IMR-90 (cell line): ENCODE results near the gene PNKD. TPM values are rescaled to one million over a fixed set of nuclear protein-coding genes. Genes with fewer than 3 reads are reported as not detected.

Experiments used
- ATAC-seq: fragments of 200-7000 bp; cut with Tn5 transposase; 2 replicates; pipeline ENCODE4 v1.9.1; 2020; ENCODE audit warnings: low read depth, mild to moderate bottlenecking, moderate library complexity
- BruUV-seq: library from RNA; stranded (reverse); fragments of 400-500 nt; replicated peaks from 2 replicates; lab custom pipeline; 2021; lab: Mats Ljungman, UMichigan
- CTCF ChIA-PET: fragments of 300-600 bp; formaldehyde crosslinking; extraction: SDS; loops from one replicate; lab custom pipeline; 2021; ENCODE audit warnings: antibody characterized with exemption; lab: Yijun Ruan, JAX
- POLR2A ChIA-PET: fragments of 300-600 bp; sonication (Branson Sonifier 250); formaldehyde crosslinking; loops from one replicate; lab custom pipeline; 2022; ENCODE audit warnings: antibody characterized with exemption; ENCODE audit not compliant: unreplicated experiment; lab: Charles Lee
- DNase-seq: peaks from one replicate; pipeline ENCODE4 v3.0.0; 2013
- H2AFZ ChIP-seq: replicated peaks from 2 replicates; pipeline ENCODE3; 2013; ENCODE audit warnings: low read length, mild to moderate bottlenecking; ENCODE audit not compliant: poor library complexity
- H2AK5ac ChIP-seq: 2 replicates; pipeline ENCODE4 v1.6.1; 2013; ENCODE audit warnings: low read depth, low read length, inconsistent platforms
- H2AK9ac ChIP-seq: replicated peaks from 2 replicates; pipeline ENCODE3; 2013; ENCODE audit warnings: mild to moderate bottlenecking, low read depth, low read length, moderate library complexity; ENCODE audit not compliant: poor library complexity
- H2BK120ac ChIP-seq: 2 replicates; pipeline ENCODE4 v1.6.1; 2013; ENCODE audit warnings: low read depth, low read length, inconsistent platforms
- H2BK15ac ChIP-seq: 3 replicates; pipeline ENCODE4 v1.6.1; 2013; ENCODE audit warnings: low read depth, low read length, inconsistent platforms
- H2BK20ac ChIP-seq: 2 replicates; pipeline ENCODE4 v1.6.1; 2013; ENCODE audit warnings: low read depth, mild to moderate bottlenecking, inconsistent platforms, low read length, moderate library complexity
- H2BK5ac ChIP-seq: 2 replicates; pipeline ENCODE4 v1.6.1; 2013; ENCODE audit warnings: mild to moderate bottlenecking, low read depth, low read length, inconsistent platforms; ENCODE audit not compliant: poor library complexity, severe bottlenecking
- H3K14ac ChIP-seq: replicated peaks from 2 replicates; pipeline ENCODE4 v1.6.1; 2013; ENCODE audit warnings: low read depth, low read length, inconsistent platforms
- H3K18ac ChIP-seq: 2 replicates; pipeline ENCODE4 v1.6.1; 2013; ENCODE audit warnings: low read depth, low read length, control low read depth
- H3K23ac ChIP-seq: 2 replicates; pipeline ENCODE4 v1.6.1; 2013; ENCODE audit warnings: low read depth, low read length, inconsistent platforms
- H3K27ac ChIP-seq: 2 replicates; pipeline ENCODE4 v1.5.1; 2013; ENCODE audit warnings: mild to moderate bottlenecking, control low read depth, low read length; ENCODE audit not compliant: insufficient read depth
- H3K27me3 ChIP-seq: 2 replicates; pipeline ENCODE4 v1.6.1; 2013; ENCODE audit warnings: low read length; ENCODE audit not compliant: control insufficient read depth, insufficient read depth
- H3K36me3 ChIP-seq: 2 replicates; pipeline ENCODE4 v1.6.1; 2013; ENCODE audit warnings: low read length, mixed read lengths; ENCODE audit not compliant: control insufficient read depth, insufficient read depth
- H3K4ac ChIP-seq: 2 replicates; pipeline ENCODE4 v1.6.1; 2013; ENCODE audit warnings: low read depth, low read length, inconsistent platforms
- H3K4me1 ChIP-seq: 2 replicates; pipeline ENCODE4 v1.6.1; 2013; ENCODE audit warnings: low read length, mixed read lengths; ENCODE audit not compliant: control insufficient read depth, insufficient read depth
- H3K4me2 ChIP-seq: 2 replicates; pipeline ENCODE4 v1.6.1; 2013; ENCODE audit warnings: low read depth, mild to moderate bottlenecking, control low read depth, low read length, moderate library complexity
- H3K4me3 ChIP-seq: 2 replicates; pipeline ENCODE4 v1.5.1; 2013; ENCODE audit warnings: low read depth, mild to moderate bottlenecking, control low read depth, low read length, moderate library complexity; ENCODE audit not compliant: insufficient read depth
- H3K56ac ChIP-seq: 2 replicates; pipeline ENCODE4 v1.6.1; 2013; ENCODE audit warnings: low read length, inconsistent platforms; ENCODE audit not compliant: insufficient read depth; ENCODE audit errors: extremely low read depth
- H3K79me1 ChIP-seq, 2 experiments: 2 replicates each; pipeline ENCODE4 v1.6.1; 2013; ENCODE audit warnings: low read length in 2 of 2, inconsistent platforms in 1 of 2, low read depth in 1 of 2
- H3K9ac ChIP-seq: 2 replicates; pipeline ENCODE4 v1.6.1; 2013; ENCODE audit warnings: low read depth, low read length, control low read depth
- H3K9me1 ChIP-seq: 2 replicates; pipeline ENCODE4 v1.6.1; 2013; ENCODE audit warnings: low read length, inconsistent platforms; ENCODE audit not compliant: insufficient read depth
- H3K9me3 ChIP-seq: 2 replicates; pipeline ENCODE4 v1.6.1; 2013; ENCODE audit warnings: low read length; ENCODE audit not compliant: control insufficient read depth, insufficient read depth
- H4K20me1 ChIP-seq: 2 replicates; pipeline ENCODE4 v1.6.1; 2013; ENCODE audit warnings: low read length, inconsistent platforms; ENCODE audit not compliant: insufficient read depth
- H4K5ac ChIP-seq: 2 replicates; pipeline ENCODE4 v1.6.1; 2013; ENCODE audit warnings: mild to moderate bottlenecking, low read depth, low read length, control low read depth
- H4K8ac ChIP-seq, 2 experiments: 2 replicates each; pipeline ENCODE4 v1.6.1; 2013; ENCODE audit warnings: low read depth in 2 of 2, low read length in 2 of 2, control low read depth in 1 of 2, inconsistent platforms in 1 of 2
- H4K91ac ChIP-seq: 2 replicates; pipeline ENCODE4 v1.6.1; 2013; ENCODE audit warnings: low read depth, low read length, inconsistent platforms; ENCODE audit not compliant: insufficient read depth
- CEBPB ChIP-seq: IDR thresholded peaks from 2 replicates; pipeline ENCODE4 v1.6.1; 2012; ENCODE audit warnings: low read depth, low read length, improper control_type of control experiment
- CTCF ChIP-seq: conservative IDR thresholded peaks from 2 replicates; pipeline ENCODE4 v1.5.1; 2012; ENCODE audit warnings: mild to moderate bottlenecking, low read depth, low read length, improper control_type of control experiment
- ELK1 ChIP-seq: fragments of 150-350 bp; IDR thresholded peaks from 2 replicates; pipeline ENCODE4 v1.6.1; 2016; ENCODE audit warnings: low read depth, mild to moderate bottlenecking, low read length, moderate library complexity, borderline replicate concordance
- FOS ChIP-seq: fragments of 150-350 bp; IDR thresholded peaks from 2 replicates; pipeline ENCODE4 v1.6.1; 2016; ENCODE audit warnings: low read depth, low read length
- MAFK ChIP-seq: IDR thresholded peaks from 2 replicates; pipeline ENCODE4 v1.6.1; 2012; ENCODE audit warnings: low read depth, low read length, improper control_type of control experiment
- MAZ ChIP-seq: IDR thresholded peaks from 2 replicates; pipeline ENCODE4 v1.6.1; 2012; ENCODE audit warnings: low read depth, mild to moderate bottlenecking, low read length, improper control_type of control experiment, moderate library complexity, borderline replicate concordance
- MXI1 ChIP-seq: IDR thresholded peaks from 2 replicates; pipeline ENCODE4 v1.6.1; 2012; ENCODE audit warnings: low read depth, mild to moderate bottlenecking, low read length, moderate library complexity, borderline replicate concordance
- POLR2A ChIP-seq: IDR thresholded peaks from 2 replicates; pipeline ENCODE4 v1.6.1; 2012; ENCODE audit warnings: mild to moderate bottlenecking, low read depth, low read length
- RCOR1 ChIP-seq: IDR thresholded peaks from 2 replicates; pipeline ENCODE4 v1.6.1; 2012; ENCODE audit warnings: mild to moderate bottlenecking, low read length, improper control_type of control experiment; ENCODE audit not compliant: insufficient replicate concordance
- SMC3 ChIP-seq: fragments of 150-350 bp; IDR thresholded peaks from 2 replicates; pipeline ENCODE4 v1.6.1; 2016; ENCODE audit warnings: low read depth, mild to moderate bottlenecking, antibody characterized with exemption, low read length, moderate library complexity
- USF2 ChIP-seq: fragments of 150-350 bp; IDR thresholded peaks from 2 replicates; pipeline ENCODE4 v1.6.1; 2017; ENCODE audit warnings: mild to moderate bottlenecking, antibody characterized with exemption, low read length, low read depth
- whole genome bisulfite sequencing, 2 experiments: methylation state at CpG; one replicate each; pipeline versions ENCODE4 v1.1.5 to v1.1.7; 2013; ENCODE audit warnings: missing lambda C conversion rate in 2 of 2; ENCODE audit not compliant: insufficient read length in 1 of 2; ENCODE audit errors: extremely low coverage in 2 of 2; 5-methylcytosine and 5-hydroxymethylcytosine counted together
- dilution Hi-C: fragments of 300-500 bp; cut with HindIII; formaldehyde crosslinking; loops from one replicate; pipeline ENCODE4 v1.14.3; 2018; ENCODE audit warnings: low sequenced_read_pairs; ENCODE audit not compliant: unreplicated experiment
- in situ Hi-C: fragments of 300-500 bp; cut with MboI; formaldehyde crosslinking; loops from 3 replicates; pipeline ENCODE4 v1.14.3; 2019; ENCODE audit warnings: low sequenced_read_pairs, inconsistent platforms, mixed read lengths
- intact Hi-C: fragments of 100-400 bp; cut with micrococcal nuclease; formaldehyde crosslinking; loops from 2 replicates; pipeline ENCODE4 v1.10.0; 2022
- polyA plus RNA-seq, 3 experiments: library from polyadenylated mRNA; depleted of rRNA; stranded (reverse); fragments of >200 nt; gene quantifications; 2 replicates each; pipeline ENCODE4 v1.2.3, GENCODE V29; 2012; ENCODE audit warnings: low replicate concordance in 1 of 3
- total RNA-seq: library from RNA; depleted of rRNA; stranded (reverse); fragments of >200 nt; gene quantifications from 2 replicates; pipeline ENCODE4 v1.2.3, GENCODE V29; 2012

PNKD gene
- total and polyA plus RNA-seq, 2 of the 4 experiments (the other 2 are of a cell fraction) = 19.2 to 68.5 TPM

- H3K9ac ChIP-seq = no peak overlapping the region
These were observed 11.0 kb upstream of the PNKD start for GRCh38 chr2:218259099-218259961.

More at GRCh38 chr2:218259099-218259961, 11.0 kb upstream of the PNKD start:
- H3K4me1 ChIP-seq = peaks cover 12% of the 10 kb centered on the region
- intact Hi-C loops = loop anchor here (5.0 kb wide), 1 partner anchor 72 kb away; no protein-coding TSS in a partner anchor
- H3K27ac ChIP-seq = peak overlapping the region; percentile 21
- dilution Hi-C loops = no loop called here
- in situ Hi-C loops = no loop called here
- peak; percentile 84 for ATAC-seq
- H3K9me3 ChIP-seq = no peaks in the 10 kb centered on the region
- 0 out of 2 replicates have a peak overlapping the region, but pooled peaks have one; percentile 7 for H2BK120ac ChIP-seq
- ChIA-PET POLR2A (interaction anchor here (1.0 kb wide), 1 partner anchor 11 kb away, joined by 3 read pairs; the partner anchor contains the start of genes AAMP and PNKD), CTCF (interaction anchor here (0.8 kb wide), 1 partner anchor 11 kb away, joined by 3 read pairs; the partner anchor contains the start of genes AAMP and PNKD)
- peaks cover 24% of the 10 kb centered on the region for H3K36me3 ChIP-seq
- peaks cover 8% of the 10 kb centered on the region; the same call in 1 of the 2 replicates for H4K20me1 ChIP-seq
- H3K79me1 ChIP-seq = peaks cover 0 to 3% of the 10 kb centered on the region in 2 experiments; a peak in 2 of 4 replicates
- no peak overlapping the region for H2BK5ac ChIP-seq
- TF ChIP-seq POLR2A (no peak), RCOR1 (no peak), CTCF (no peak), SMC3 (no peak), MAZ (peak; percentile 31; the same call in 1 of the 2 replicates), CEBPB (no peak; the same call in 1 of the 2 replicates), FOS (peak; percentile 45), MXI1 (no peak), USF2 (no peak), ELK1 (no peak), MAFK (no peak)
- H3K4ac ChIP-seq = peak overlapping the region; percentile 48
- peak overlapping the region in 1 of 2 experiments; percentile 63; a peak in 3 of 4 replicates for H4K8ac ChIP-seq
- H3K23ac ChIP-seq = peak overlapping the region; percentile 38
- no peak overlapping the region for H2BK15ac ChIP-seq
- peak overlapping the region; percentile 84 for H2AFZ ChIP-seq
- peak overlapping the region; percentile 37; the same call in 1 of the 2 replicates for H4K5ac ChIP-seq
- H3K4me2 ChIP-seq = peak overlapping the region; percentile 42
- no peak overlapping the region for H3K4me3 ChIP-seq
- 46% methylated on average over 6 of the region's 15 CpGs; no CpG with 5 or more reads in 1 of the 2 experiments for WGBS, 2 experiments
- no peak overlapping the region for H3K56ac ChIP-seq
- peak; percentile 85 for DNase-seq
- no peaks in the 10 kb centered on the region; the same call in 1 of the 2 replicates for H3K9me1 ChIP-seq
- H2BK20ac ChIP-seq = no peak overlapping the region
- H3K18ac ChIP-seq = peak overlapping the region; percentile 30; the same call in 1 of the 2 replicates
- no TSS peak for BruUV-seq
- H3K14ac ChIP-seq = peak overlapping the region; percentile 69; the same call in 1 of the 2 replicates
- peak overlapping the region; percentile 43; the same call in 1 of the 2 replicates for H4K91ac ChIP-seq
- peak overlapping the region; percentile 33 for H2AK9ac ChIP-seq
- no peaks in the 10 kb centered on the region for H3K27me3 ChIP-seq
- H2AK5ac ChIP-seq = peak overlapping the region; percentile 30; the same call in 1 of the 2 replicates
